Stimulated activated CD8-positive, alpha-beta memory T cell treated with anti-CD3 and anti-CD28 coated beads, Interleukin-2, amount 100 ng/mL, for 48 hours (primary cell): ENCODE results near the gene XYLT1.

Experiments used
- DNase-seq, 2 donors: peaks; one replicate each; pipeline ENCODE4 v3.0.0-alpha.2; 2020; ENCODE audit warnings: low read depth in 2 of 2

Gene XYLT1

GRCh38 chr16:17286443-17286842 is 184.3 kb downstream of the XYLT1 start:
- DNase-seq = no peak

GRCh38 chr16:17283016-17283415 is 187.7 kb downstream of the XYLT1 start:
- DNase-seq = no peak

- no peak for DNase-seq
Observed at GRCh38 chr16:17282247-17282646, 188.5 kb downstream of the XYLT1 start.

GRCh38 chr16:17281052-17281451 is 189.7 kb downstream of the XYLT1 start:
- DNase-seq = no peak

GRCh38 chr16:17278988-17279387 is 191.8 kb downstream of the XYLT1 start:
- DNase-seq = no peak

GRCh38 chr16:17277981-17278381 is 192.8 kb downstream of the XYLT1 start:
- DNase-seq = no peak

- DNase-seq = no peak
Observed at GRCh38 chr16:17276610-17277009, 194.2 kb downstream of the XYLT1 start.

GRCh38 chr16:17276010-17276530 is 194.7 kb downstream of the XYLT1 start:
- no peak for DNase-seq

- DNase-seq = peak in 1 of 2 donors; percentile 1
Observed at GRCh38 chr16:17275076-17276009, 195.4 kb downstream of the XYLT1 start.

GRCh38 chr16:17273142-17273561 is 197.6 kb downstream of the XYLT1 start:
- peak; percentile 9 to 11 for DNase-seq

GRCh38 chr16:17272716-17273115 is 198.0 kb downstream of the XYLT1 start:
- DNase-seq = no peak

GRCh38 chr16:17271687-17272086 is 199.1 kb downstream of the XYLT1 start:
- no peak for DNase-seq

- no peak for DNase-seq
Observed at GRCh38 chr16:17270683-17271109, 200.1 kb downstream of the XYLT1 start.

GRCh38 chr16:17270111-17270510 is 200.6 kb downstream of the XYLT1 start:
- DNase-seq = no peak

- no peak for DNase-seq
Observed at GRCh38 chr16:17269439-17269838, 201.3 kb downstream of the XYLT1 start.

GRCh38 chr16:17266608-17267313 is 204.0 kb downstream of the XYLT1 start:
- DNase-seq = no peak

GRCh38 chr16:17265154-17265553 is 205.6 kb downstream of the XYLT1 start:
- no peak for DNase-seq

GRCh38 chr16:17261197-17261858 is 209.4 kb downstream of the XYLT1 start:
- no peak for DNase-seq

GRCh38 chr16:17260276-17260849 is 210.4 kb downstream of the XYLT1 start:
- no peak for DNase-seq

- DNase-seq = no peak
Observed at GRCh38 chr16:17259751-17260270, 210.9 kb downstream of the XYLT1 start.
